ENCODE measurements around the gene CAPN11.
"Not testable (repeated sequence)": the region's sequence is repeated elsewhere in the genome, so short reads cannot be mapped to it uniquely, and the experiment has no call there.

Gene CAPN11

GRCh38 chr6:44226368-44227147, 67.9 kb downstream of the CAPN11 start:
- H3K4me1 ChIP-seq = peaks cover 49 to 60% (median 52%) of the 10 kb centered on the region in 10 experiments
- H3K4me3 ChIP-seq = peak overlapping the region in 1 of 10 experiments; percentile 0; a peak in 1 of 20 replicates
- peaks cover 21 to 56% (median 34%) of the 10 kb centered on the region in 11 experiments; a peak in 17 of 22 replicates for H4K20me1 ChIP-seq
- peak overlapping the region in 6 of 11 experiments; percentile 13 to 56 (median 39); a peak in 11 of 22 replicates for H3K27ac ChIP-seq
- H3K27me3 ChIP-seq = peaks cover 0 to 9% (median 0%) of the 10 kb centered on the region in 11 experiments; a peak in 1 of 22 replicates
- peaks cover 5 to 45% (median 33%) of the 10 kb centered on the region in 11 experiments; a peak in 19 of 22 replicates for H3K36me3 ChIP-seq
- H3K4me2 ChIP-seq = peak overlapping the region; percentile 68 to 98 (median 95)
- peak overlapping the region in 10 of 11 experiments; percentile 8 to 83 (median 48); a peak in 17 of 22 replicates for H3K9ac ChIP-seq
- TF ChIP-seq Cebpa-rat (IDR thresholded peaks at IDR 0.05) = no peak
- H3K9me3 ChIP-seq (replicated peaks in 1 of 11) = no peaks in the 10 kb centered on the region

- peaks cover 8 to 52% (median 40%) of the 10 kb centered on the region in 11 experiments; a peak in 20 of 22 replicates for H3K36me3 ChIP-seq
- peak overlapping the region in 3 of 11 experiments; percentile 1 to 41 (median 37); a peak in 3 of 22 replicates for H3K27ac ChIP-seq
- peak overlapping the region in 6 of 11 experiments; percentile 10 to 83 (median 54); a peak in 6 of 22 replicates for H3K9ac ChIP-seq
- peaks cover 0 to 8% (median 0%) of the 10 kb centered on the region in 11 experiments; a peak in 1 of 22 replicates for H3K27me3 ChIP-seq
- no peak for TF ChIP-seq Cebpa-rat (IDR thresholded peaks at IDR 0.05)
- peaks cover 44 to 61% (median 51%) of the 10 kb centered on the region in 10 experiments for H3K4me1 ChIP-seq
- H3K4me3 ChIP-seq = no peak overlapping the region
- no peaks in the 10 kb centered on the region for H3K9me3 ChIP-seq (replicated peaks in 1 of 11)
- peaks cover 21 to 60% (median 34%) of the 10 kb centered on the region in 11 experiments; a peak in 17 of 22 replicates for H4K20me1 ChIP-seq
- H3K4me2 ChIP-seq = peak overlapping the region; percentile 68 to 98 (median 95); a peak in 19 of 22 replicates
Observed at GRCh38 chr6:44227148-44227793, 68.7 kb downstream of the CAPN11 start.

- no peak overlapping the region; a peak in 2 of 22 replicates for H3K9ac ChIP-seq
- H3K36me3 ChIP-seq = peaks cover 14 to 59% (median 47%) of the 10 kb centered on the region in 11 experiments; a peak in 21 of 22 replicates
- no peaks in the 10 kb centered on the region for H3K9me3 ChIP-seq (replicated peaks in 1 of 11)
- no peak for TF ChIP-seq Cebpa-rat (IDR thresholded peaks at IDR 0.05)
- H4K20me1 ChIP-seq = peaks cover 21 to 57% (median 34%) of the 10 kb centered on the region in 11 experiments; a peak in 17 of 22 replicates
- peaks cover 43 to 61% (median 51%) of the 10 kb centered on the region in 10 experiments for H3K4me1 ChIP-seq
- H3K4me2 ChIP-seq = no peak overlapping the region
- H3K27me3 ChIP-seq = 0 out of 22 replicates have a peak, but pooled peaks cover 0 to under 1% (median 0%) of the 10 kb centered on the region in 11 experiments
- no peak overlapping the region for H3K27ac ChIP-seq
- H3K4me3 ChIP-seq = no peak overlapping the region
Observed at GRCh38 chr6:44228031-44228430, 69.4 kb downstream of the CAPN11 start.

GRCh38 chr6:44228433-44228832, 69.8 kb downstream of the CAPN11 start:
- no peak for TF ChIP-seq Cebpa-rat (IDR thresholded peaks at IDR 0.05)

GRCh38 chr6:44228836-44229235, 70.2 kb downstream of the CAPN11 start:
- Histone ChIP-seq H3K4me3 (no peak overlapping the region), H4K20me1 (peaks cover 21 to 62% (median 34%) of the 10 kb centered on the region in 11 experiments; a peak in 17 of 22 replicates), H3K4me1 (peaks cover 49 to 68% (median 58%) of the 10 kb centered on the region in 10 experiments), H3K36me3 (peaks cover 14 to 67% (median 50%) of the 10 kb centered on the region in 11 experiments; a peak in 21 of 22 replicates), H3K9ac (no peak overlapping the region), H3K4me2 (no peak overlapping the region), H3K27me3 (no peaks in the 10 kb centered on the region), H3K9me3 (replicated peaks in 1 of 11) (no peaks in the 10 kb centered on the region), H3K27ac (no peak overlapping the region)
- TF ChIP-seq Cebpa-rat (IDR thresholded peaks at IDR 0.05) = no peak

More at GRCh38 chr6:44228433-44228832, 69.8 kb downstream of the CAPN11 start:
- H3K36me3 ChIP-seq = peaks cover 14 to 63% (median 50%) of the 10 kb centered on the region in 11 experiments; a peak in 21 of 22 replicates
- no peak overlapping the region for H3K4me2 ChIP-seq
- H3K4me3 ChIP-seq = no peak overlapping the region
- peaks cover 21 to 58% (median 34%) of the 10 kb centered on the region in 11 experiments; a peak in 17 of 22 replicates for H4K20me1 ChIP-seq
- peaks cover 44 to 64% (median 54%) of the 10 kb centered on the region in 10 experiments for H3K4me1 ChIP-seq
- H3K27me3 ChIP-seq = no peaks in the 10 kb centered on the region
- H3K9ac ChIP-seq = no peak overlapping the region
- no peaks in the 10 kb centered on the region for H3K9me3 ChIP-seq (replicated peaks in 1 of 11)
- H3K27ac ChIP-seq = no peak overlapping the region

GRCh38 chr6:44229376-44230033, 70.9 kb downstream of the CAPN11 start:
- Histone ChIP-seq H3K36me3 (peaks cover 14 to 73% (median 50%) of the 10 kb centered on the region in 11 experiments; a peak in 21 of 22 replicates), H3K4me2 (no peak overlapping the region), H4K20me1 (peaks cover 19 to 60% (median 30%) of the 10 kb centered on the region in 11 experiments; a peak in 17 of 22 replicates), H3K27me3 (no peaks in the 10 kb centered on the region), H3K27ac (no peak overlapping the region), H3K9me3 (replicated peaks in 1 of 11) (no peaks in the 10 kb centered on the region), H3K4me1 (peaks cover 51 to 69% (median 59%) of the 10 kb centered on the region in 10 experiments), H3K9ac (no peak overlapping the region; a peak in 1 of 22 replicates), H3K4me3 (no peak overlapping the region)
- no peak for TF ChIP-seq Cebpa-rat (IDR thresholded peaks at IDR 0.05)

GRCh38 chr6:44230034-44230675, 71.5 kb downstream of the CAPN11 start:
- Histone ChIP-seq H3K27me3 (no peaks in the 10 kb centered on the region), H3K4me1 (peaks cover 51 to 69% (median 58%) of the 10 kb centered on the region in 10 experiments), H4K20me1 (peaks cover 12 to 54% (median 24%) of the 10 kb centered on the region in 11 experiments; a peak in 16 of 22 replicates), H3K36me3 (peaks cover 14 to 77% (median 51%) of the 10 kb centered on the region in 11 experiments; a peak in 21 of 22 replicates), H3K9ac (no peak overlapping the region; a peak in 1 of 22 replicates), H3K27ac (no peak overlapping the region), H3K4me2 (no peak overlapping the region), H3K4me3 (no peak overlapping the region), H3K9me3 (replicated peaks in 1 of 11) (no peaks in the 10 kb centered on the region)
- TF ChIP-seq Cebpa-rat (IDR thresholded peaks at IDR 0.05) = no peak

- H3K4me3 ChIP-seq; H3K9me3 ChIP-seq (replicated peaks in 1 of 11); H3K27me3 ChIP-seq; H3K27ac ChIP-seq: not testable (repeated sequence)
- H4K20me1 ChIP-seq = peaks cover 0 to 41% (median 11%) of the 10 kb centered on the region in 11 experiments; a peak in 14 of 22 replicates
- peaks cover 14 to 87% (median 51%) of the 10 kb centered on the region in 11 experiments; a peak in 21 of 22 replicates for H3K36me3 ChIP-seq
- peak overlapping the region in 2 of 11 experiments; percentile 1 to 9; a peak in 1 of 22 replicates for H3K9ac ChIP-seq
- H3K4me1 ChIP-seq = peaks cover 40 to 58% (median 48%) of the 10 kb centered on the region in 10 experiments
- peak overlapping the region in 4 of 11 experiments; percentile 17 to 37 (median 28); a peak in 5 of 22 replicates for H3K4me2 ChIP-seq
Observed at GRCh38 chr6:44231426-44231825, 72.8 kb downstream of the CAPN11 start.
